Lower leg skin (tissue), 4 donors: ENCODE measurements around the gene CACNB4. TPM values are rescaled to one million over a fixed set of nuclear protein-coding genes. Genes with fewer than 3 reads are reported as not detected.

Experiments
- DNase-seq, 2 donors: peaks; one replicate each; pipeline ENCODE4 v3.0.0-alpha.2; 2019; ENCODE audit warnings: low spot score in 2 of 2
- H3K4me3 ChIP-seq: fragments of 200-600 bp; sonication (generic); 2 replicates; pipeline ENCODE4 v1.5.1; 2017; ENCODE audit warnings: mild to moderate bottlenecking, low read depth; ENCODE audit not compliant: poor library complexity, severe bottlenecking
- CTCF ChIP-seq, 3 donors: fragments of 450-650 bp; IDR thresholded peaks; one replicate each; pipeline ENCODE4 v1.5.1; 2016; ENCODE audit warnings: antibody characterized with exemption in 3 of 3, mild to moderate bottlenecking in 3 of 3, moderate library complexity in 2 of 3
- POLR2A ChIP-seq, 2 donors: fragments of 450-650 bp; IDR thresholded peaks; one replicate each; pipeline ENCODE4 v1.6.1; 2016 to 2017; ENCODE audit warnings: antibody characterized with exemption in 2 of 2, mild to moderate bottlenecking in 1 of 2, moderate library complexity in 1 of 2
- WGBS, 2 donors: methylation state at CpG; one replicate each; pipeline ENCODE4 v1.1.5; 2018; 5-methylcytosine and 5-hydroxymethylcytosine counted together
- intact Hi-C: fragments of 100-400 bp; cut with DNase I; formaldehyde crosslinking; loops from one replicate; pipeline ENCODE4 v1.15.0; 2023; ENCODE audit warnings: low total_unique reads
- total RNA-seq, 4 donors: library from RNA; depleted of rRNA; stranded (reverse); fragments of >200 nt; gene quantifications; one replicate each; pipeline ENCODE4 v1.1.0, GENCODE V29; 2016

The CACNB4 gene
- total RNA-seq, 4 donors from 2014 or later: 2.4 to 6.3 (median 3.5) TPM

DNA sequence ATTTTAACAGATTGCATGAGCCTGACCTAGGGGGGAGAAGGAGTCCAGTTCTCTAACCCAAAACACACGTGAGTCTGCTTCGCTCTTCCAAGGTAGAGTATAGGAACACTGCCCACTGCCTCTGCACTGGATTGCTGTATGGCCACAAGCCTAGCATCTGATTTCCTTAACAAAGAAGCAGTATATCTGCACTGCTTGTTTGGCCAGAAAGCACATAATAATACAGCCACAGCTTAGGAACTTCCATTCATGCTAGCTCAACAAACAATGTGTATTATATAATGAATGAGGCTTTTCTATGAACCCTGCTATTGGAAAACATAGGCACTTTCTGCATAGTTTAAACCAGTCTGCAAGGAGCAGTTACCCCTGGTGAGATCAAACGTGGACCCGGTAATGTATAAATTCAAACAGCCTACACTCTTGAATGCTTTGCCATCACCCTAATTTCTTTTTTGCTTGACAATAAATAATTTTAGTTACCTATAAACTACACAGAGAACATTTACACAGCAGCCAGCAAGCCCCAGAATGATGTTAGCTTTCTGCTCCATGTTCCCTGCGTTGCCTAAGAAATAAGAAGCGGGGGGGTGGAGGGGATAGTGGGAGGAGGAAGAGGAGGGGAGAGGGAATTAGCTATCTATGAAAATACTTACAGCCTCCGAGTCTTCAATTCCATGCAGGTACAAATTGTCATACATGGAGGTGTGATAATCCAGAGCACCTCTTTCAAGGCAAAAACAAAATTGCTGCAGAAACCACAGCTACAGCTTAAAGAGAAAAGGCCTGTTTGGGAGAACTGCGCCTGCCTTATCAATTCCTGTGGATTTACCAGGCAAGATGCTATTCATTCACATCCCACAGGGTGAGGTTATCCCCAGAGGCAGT is 125.6 kb downstream of the CACNB4 start:
- no peak for TF ChIP-seq POLR2A (IDR thresholded peaks at IDR 0.05)
- DNase-seq: no peak
- no peak overlapping the region for H3K4me3 ChIP-seq
- WGBS, 2 donors: 61 to 72% methylated on average over 8 of the region's 8 CpGs
- intact Hi-C loops: no loop called here

DNA sequence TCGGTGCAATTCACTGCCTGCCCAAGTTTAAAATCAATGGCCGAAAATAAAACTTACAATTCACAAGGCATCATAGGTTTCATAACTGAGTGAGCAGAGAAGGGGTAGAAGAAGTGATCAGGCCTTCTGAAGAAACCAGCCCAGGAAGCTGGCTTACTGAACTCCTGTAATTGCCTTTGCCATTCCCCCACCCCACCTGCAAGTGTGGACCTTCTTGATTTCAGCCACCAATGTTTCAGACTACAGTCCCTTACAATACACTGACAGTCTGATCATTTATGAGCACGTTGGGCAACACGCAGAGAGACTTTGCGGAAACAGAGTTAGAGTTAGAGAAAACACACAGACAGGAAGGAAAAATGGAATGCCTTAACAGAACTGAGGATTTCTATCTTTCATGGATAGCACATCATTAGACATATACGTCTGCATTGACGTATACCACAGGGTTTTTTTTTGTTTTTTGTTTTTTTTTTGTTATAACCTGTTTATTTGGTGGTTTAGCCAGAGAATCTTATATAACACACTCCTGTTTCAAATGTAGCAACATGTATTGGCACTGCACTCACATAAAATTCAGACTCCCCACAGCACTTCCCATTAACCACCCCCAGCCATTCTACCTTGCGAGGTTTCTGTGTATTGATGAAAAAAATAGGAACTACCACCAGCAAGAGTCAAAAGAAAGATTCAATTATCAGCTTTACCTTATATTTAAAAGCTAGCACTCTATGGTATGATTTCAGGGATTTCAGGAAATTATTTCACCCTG is 126.4 kb downstream of the CACNB4 start:
- intact Hi-C loops: no loop called here
- no peak for DNase-seq
- H3K4me3 ChIP-seq: no peak overlapping the region
- WGBS, 2 donors: 86% methylated on average over 8 of the region's 8 CpGs
- TF ChIP-seq POLR2A (IDR thresholded peaks at IDR 0.05): no peak
- no peak for TF ChIP-seq CTCF (IDR thresholded peaks at IDR 0.05)

- TF ChIP-seq POLR2A (IDR thresholded peaks at IDR 0.05) (no peak), CTCF (IDR thresholded peaks at IDR 0.05) (no peak)
Measured at GRCh38 chr2:151971301-151972051, 127.4 kb downstream of the CACNB4 start.

GRCh38 chr2:151968770-151969470 is 129.9 kb downstream of the CACNB4 start:
- 62 to 85% methylated on average over 4 of the region's 4 CpGs for WGBS, 2 donors
- intact Hi-C loops: no loop called here
- DNase-seq: no peak
- no peak for TF ChIP-seq POLR2A (IDR thresholded peaks at IDR 0.05)
- no peak for TF ChIP-seq CTCF (IDR thresholded peaks at IDR 0.05)
- H3K4me3 ChIP-seq: no peak overlapping the region

More at GRCh38 chr2:151971301-151972051, 127.4 kb downstream of the CACNB4 start:
- 94 to 95% methylated on average over 13 of the region's 13 CpGs for WGBS, 2 donors
- DNase-seq: no peak
- intact Hi-C loops: no loop called here
- H3K4me3 ChIP-seq: no peak overlapping the region

- TF ChIP-seq POLR2A (IDR thresholded peaks at IDR 0.05): no peak
- no peak for TF ChIP-seq CTCF (IDR thresholded peaks at IDR 0.05)
- no peak overlapping the region for H3K4me3 ChIP-seq
- intact Hi-C loops: no loop called here
- 94 to 95% methylated on average over 11 of the region's 11 CpGs for WGBS, 2 donors
- no peak for DNase-seq
Measured at GRCh38 chr2:151967829-151968722, 130.8 kb downstream of the CACNB4 start.
